NCI-H2107 treated with DMSO at 0.1 percent for 48 hours (cell line): ENCODE data around the gene GDAP1L1.

Experiments used
- DNase-seq: peaks from one replicate; lab custom pipeline; 2025; ENCODE audit not compliant: unreplicated experiment; lab: John Stamatoyannopoulos, UW

GDAP1L1 gene

GRCh38 chr20:44247131-44247571, at the start of gene GDAP1L1:
Gene GDAP1L1 (plus strand): TSS chr20:44247308. CDS start chr20:44247335, 27 bp downstream.
- no peak for DNase-seq

- DNase-seq = no peak
Observed at GRCh38 chr20:44198872-44199271, 48.2 kb upstream of the GDAP1L1 start.

- no peak for DNase-seq
Observed at GRCh38 chr20:44199877-44200276, 47.2 kb upstream of the GDAP1L1 start.

- DNase-seq = no peak
Observed at GRCh38 chr20:44200371-44200770, 46.7 kb upstream of the GDAP1L1 start.

- no peak for DNase-seq
Observed at GRCh38 chr20:44200983-44201382, 46.1 kb upstream of the GDAP1L1 start.

- no peak for DNase-seq
Observed at GRCh38 chr20:44203161-44203560, 43.9 kb upstream of the GDAP1L1 start.

- DNase-seq = no peak
Observed at GRCh38 chr20:44204156-44204831, 42.8 kb upstream of the GDAP1L1 start.

- DNase-seq = no peak
Observed at GRCh38 chr20:44204832-44205215, 42.3 kb upstream of the GDAP1L1 start.

- DNase-seq = no peak
Observed at GRCh38 chr20:44206132-44206531, 41.0 kb upstream of the GDAP1L1 start.

GRCh38 chr20:44207126-44207723, 39.9 kb upstream of the GDAP1L1 start:
- no peak for DNase-seq

GRCh38 chr20:44208165-44208564, 38.9 kb upstream of the GDAP1L1 start:
- no peak for DNase-seq

- DNase-seq = no peak
Observed at GRCh38 chr20:44208770-44209169, 38.3 kb upstream of the GDAP1L1 start.

GRCh38 chr20:44209686-44210405, 37.3 kb upstream of the GDAP1L1 start:
- DNase-seq = no peak

- peak; percentile 83 for DNase-seq
Observed at GRCh38 chr20:44210406-44211176, 36.5 kb upstream of the GDAP1L1 start, which contains the start of gene OSER1. Gene OSER1 (minus strand): TSS chr20:44210771. CDS start chr20:44206957, 3,814 bp downstream.

- no peak for DNase-seq
Observed at GRCh38 chr20:44211177-44212039, 35.7 kb upstream of the GDAP1L1 start.

- DNase-seq = no peak
Observed at GRCh38 chr20:44212792-44213191, 34.3 kb upstream of the GDAP1L1 start.

GRCh38 chr20:44215125-44215524, 32.0 kb upstream of the GDAP1L1 start:
- peak; percentile 2 for DNase-seq

GRCh38 chr20:44217342-44218092, 29.6 kb upstream of the GDAP1L1 start:
- DNase-seq = peak; percentile 15

GRCh38 chr20:44218446-44218845, 28.7 kb upstream of the GDAP1L1 start:
- DNase-seq = no peak
